Lower leg skin (tissue), 4 donors: ENCODE data around the gene AGT. TPM values are rescaled to one million over a fixed set of nuclear protein-coding genes. Genes with fewer than 3 reads are reported as not detected.

Source experiments
- DNase-seq, 2 donors: peaks; one replicate each; pipeline ENCODE4 v3.0.0-alpha.2; 2019; ENCODE audit warnings: low spot score in 2 of 2
- H3K4me3 ChIP-seq: fragments of 200-600 bp; sonication (generic); 2 replicates; pipeline ENCODE4 v1.5.1; 2017; ENCODE audit warnings: mild to moderate bottlenecking, low read depth; ENCODE audit not compliant: poor library complexity, severe bottlenecking
- POLR2A ChIP-seq, 2 donors: fragments of 450-650 bp; IDR thresholded peaks; one replicate each; pipeline ENCODE4 v1.6.1; 2016 to 2017; ENCODE audit warnings: antibody characterized with exemption in 2 of 2, mild to moderate bottlenecking in 1 of 2, moderate library complexity in 1 of 2
- WGBS, 2 donors: methylation state at CpG; one replicate each; pipeline ENCODE4 v1.1.5; 2018; 5-methylcytosine and 5-hydroxymethylcytosine counted together
- intact Hi-C: fragments of 100-400 bp; cut with DNase I; formaldehyde crosslinking; loops from one replicate; pipeline ENCODE4 v1.15.0; 2023; ENCODE audit warnings: low total_unique reads
- total RNA-seq, 4 donors: library from RNA; depleted of rRNA; stranded (reverse); fragments of >200 nt; gene quantifications; one replicate each; pipeline ENCODE4 v1.1.0, GENCODE V29; 2016
- TF ChIP-seq, protein P1 (sequence below), 3 donors: fragments of 450-650 bp; IDR thresholded peaks; one replicate each; pipeline ENCODE4 v1.5.1; 2016; ENCODE audit warnings: antibody characterized with exemption in 3 of 3, mild to moderate bottlenecking in 3 of 3, moderate library complexity in 2 of 3

AGT gene
- total RNA-seq, 4 donors from 2014 or later = 0.20 to 5.8 (median 1.4) TPM

DNA sequence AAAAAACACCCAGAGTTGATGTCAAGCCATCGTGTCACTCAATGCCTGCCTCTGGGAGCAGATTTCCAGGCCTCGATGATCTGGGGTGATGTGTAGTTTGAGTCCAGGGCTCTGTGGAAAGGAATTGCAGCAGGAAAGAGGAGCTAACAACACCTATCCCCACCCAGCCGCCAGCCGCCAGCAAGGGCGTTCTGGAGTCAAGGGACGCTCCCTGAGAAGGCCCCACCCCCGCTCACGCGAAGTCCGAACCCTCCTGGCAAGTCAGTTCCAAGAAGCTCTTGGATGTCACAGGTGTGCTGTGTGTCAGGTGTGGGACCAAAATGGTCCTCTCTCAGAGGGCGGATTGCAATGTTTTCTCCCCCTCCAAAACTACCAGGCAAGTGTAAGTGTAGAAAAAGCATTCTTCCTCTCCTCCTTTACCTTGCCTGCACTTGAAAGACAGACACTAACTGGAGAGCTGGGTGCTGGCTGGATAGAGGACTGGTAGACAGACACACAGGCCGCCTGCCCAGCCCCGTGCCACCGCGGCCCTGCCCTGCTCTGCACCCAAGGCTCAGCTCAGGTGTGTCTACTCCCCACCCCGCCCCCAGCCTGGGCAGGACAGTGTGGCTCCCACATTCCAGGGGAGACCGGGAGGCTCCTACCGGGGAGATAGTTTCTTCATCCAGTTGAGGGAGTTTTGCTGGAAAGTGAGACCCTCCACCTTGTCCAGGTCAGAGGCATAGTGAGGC is 8.5 kb downstream of the AGT start:
- no peak overlapping the region for H3K4me3 ChIP-seq
- intact Hi-C loops = no loop called here
- no peak for DNase-seq
- TF ChIP-seq, protein P1, sequence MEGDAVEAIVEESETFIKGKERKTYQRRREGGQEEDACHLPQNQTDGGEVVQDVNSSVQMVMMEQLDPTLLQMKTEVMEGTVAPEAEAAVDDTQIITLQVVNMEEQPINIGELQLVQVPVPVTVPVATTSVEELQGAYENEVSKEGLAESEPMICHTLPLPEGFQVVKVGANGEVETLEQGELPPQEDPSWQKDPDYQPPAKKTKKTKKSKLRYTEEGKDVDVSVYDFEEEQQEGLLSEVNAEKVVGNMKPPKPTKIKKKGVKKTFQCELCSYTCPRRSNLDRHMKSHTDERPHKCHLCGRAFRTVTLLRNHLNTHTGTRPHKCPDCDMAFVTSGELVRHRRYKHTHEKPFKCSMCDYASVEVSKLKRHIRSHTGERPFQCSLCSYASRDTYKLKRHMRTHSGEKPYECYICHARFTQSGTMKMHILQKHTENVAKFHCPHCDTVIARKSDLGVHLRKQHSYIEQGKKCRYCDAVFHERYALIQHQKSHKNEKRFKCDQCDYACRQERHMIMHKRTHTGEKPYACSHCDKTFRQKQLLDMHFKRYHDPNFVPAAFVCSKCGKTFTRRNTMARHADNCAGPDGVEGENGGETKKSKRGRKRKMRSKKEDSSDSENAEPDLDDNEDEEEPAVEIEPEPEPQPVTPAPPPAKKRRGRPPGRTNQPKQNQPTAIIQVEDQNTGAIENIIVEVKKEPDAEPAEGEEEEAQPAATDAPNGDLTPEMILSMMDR (IDR thresholded peaks at IDR 0.05) = no peak
- TF ChIP-seq POLR2A (IDR thresholded peaks at IDR 0.05) = no peak
- WGBS, 2 donors = 82 to 85% methylated on average over 16 to 18 of the region's 18 CpGs

DNA sequence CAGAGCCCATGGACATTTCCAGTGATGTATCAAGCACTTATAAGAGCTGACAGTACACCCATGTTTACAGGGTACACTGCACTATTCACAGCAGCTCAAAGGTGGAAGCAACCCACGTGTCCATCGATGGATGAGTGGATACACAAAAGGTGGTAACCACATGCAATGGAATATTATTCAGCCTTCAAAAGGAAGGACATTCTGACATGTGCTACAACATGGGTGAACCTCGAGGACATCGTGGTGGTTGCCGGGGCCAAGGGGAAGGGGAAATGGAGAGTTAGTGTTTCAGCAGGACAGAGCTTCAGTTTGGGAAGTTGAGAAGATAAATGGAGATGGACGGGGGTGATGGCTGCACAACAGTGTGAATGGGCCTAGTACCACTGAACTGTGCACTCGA is 9.1 kb downstream of the AGT start:
- H3K4me3 ChIP-seq = no peak overlapping the region
- WGBS, 2 donors = 92 to 93% methylated on average over 7 of the region's 7 CpGs
- DNase-seq = no peak
- intact Hi-C loops = no loop called here
- TF ChIP-seq, protein P1 (IDR thresholded peaks at IDR 0.05) = no peak
- TF ChIP-seq POLR2A (IDR thresholded peaks at IDR 0.05) = no peak

DNA sequence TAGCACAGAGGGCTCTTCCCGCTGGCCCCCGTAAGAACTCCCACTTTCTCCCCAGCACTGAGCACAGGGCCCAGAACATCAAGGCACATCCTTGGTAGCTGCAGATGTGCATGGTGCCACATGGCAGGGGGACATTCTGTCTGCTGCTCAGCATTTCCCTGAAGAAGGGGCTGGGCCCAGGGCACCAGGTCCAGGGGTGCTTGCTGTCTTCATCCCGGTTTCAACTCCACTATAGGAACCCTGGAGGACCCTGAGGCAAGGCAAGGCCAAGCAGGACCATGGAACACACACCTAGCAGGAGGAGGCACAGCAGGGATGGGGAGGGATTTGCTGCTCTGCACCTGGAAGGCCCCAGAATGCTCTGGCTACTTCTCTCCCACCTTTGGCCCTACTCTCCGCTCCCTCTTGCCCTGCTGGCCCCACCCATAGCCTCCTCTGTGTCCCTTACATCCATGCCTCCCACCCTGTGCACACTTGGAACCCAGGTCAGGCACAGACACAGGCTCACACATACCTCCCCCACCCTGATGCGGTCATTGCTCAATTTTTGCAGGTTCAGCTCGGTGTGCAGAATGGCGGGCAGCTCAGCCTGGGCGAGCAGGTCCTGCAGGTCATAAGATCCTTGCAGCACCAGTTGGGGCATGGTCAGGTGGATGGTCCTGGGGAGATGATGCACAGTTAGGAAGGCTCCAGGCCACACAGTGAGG is 10.1 kb downstream of the AGT start:
- TF ChIP-seq, protein P1 (IDR thresholded peaks at IDR 0.05) = no peak
- TF ChIP-seq POLR2A (IDR thresholded peaks at IDR 0.05) = no peak
- no peak for DNase-seq
- intact Hi-C loops = no loop called here
- 87 to 88% methylated on average over 8 of the region's 8 CpGs for WGBS, 2 donors
- H3K4me3 ChIP-seq = no peak overlapping the region

DNA sequence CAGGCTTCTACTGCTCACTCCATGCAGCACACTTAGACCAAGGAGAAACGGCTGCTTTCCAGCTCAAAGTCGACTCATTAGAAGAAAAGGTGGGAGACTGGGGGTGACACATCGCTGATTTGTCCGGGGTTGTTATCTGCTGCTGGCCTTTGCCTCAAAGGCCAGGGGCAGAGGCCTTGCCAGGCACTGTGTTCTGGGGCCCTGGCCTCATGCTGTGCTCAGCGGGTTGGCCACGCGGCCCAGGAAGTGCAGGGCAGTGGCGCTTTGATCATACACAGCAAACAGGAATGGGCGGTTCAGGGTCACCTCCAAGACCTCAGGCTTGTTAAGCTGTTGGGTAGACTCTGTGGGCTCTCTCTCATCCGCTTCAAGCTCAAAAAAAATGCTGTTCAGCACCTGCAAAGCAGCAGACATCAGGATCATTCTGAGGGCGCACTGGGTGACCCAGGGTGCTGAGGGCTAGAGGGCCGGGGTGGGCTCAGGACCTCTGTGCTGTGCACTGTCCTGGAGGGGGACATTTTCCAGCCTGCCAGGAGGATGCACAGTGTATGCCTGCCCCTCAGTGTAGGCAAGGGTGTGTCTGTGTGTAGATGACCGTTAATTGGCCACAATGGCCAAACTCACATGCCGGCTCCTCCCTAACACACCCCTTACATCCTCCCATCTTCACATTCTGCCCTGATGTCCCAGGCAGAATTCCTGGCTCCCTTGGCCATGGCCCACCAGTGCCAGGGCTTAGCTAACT is 10.8 kb downstream of the AGT start:
- DNase-seq = no peak
- no peak overlapping the region for H3K4me3 ChIP-seq
- 78 to 86% methylated on average over 14 of the region's 14 CpGs for WGBS, 2 donors
- intact Hi-C loops = no loop called here
- TF ChIP-seq, protein P1 (IDR thresholded peaks at IDR 0.05) = no peak
- TF ChIP-seq POLR2A (IDR thresholded peaks at IDR 0.05) = no peak

DNA sequence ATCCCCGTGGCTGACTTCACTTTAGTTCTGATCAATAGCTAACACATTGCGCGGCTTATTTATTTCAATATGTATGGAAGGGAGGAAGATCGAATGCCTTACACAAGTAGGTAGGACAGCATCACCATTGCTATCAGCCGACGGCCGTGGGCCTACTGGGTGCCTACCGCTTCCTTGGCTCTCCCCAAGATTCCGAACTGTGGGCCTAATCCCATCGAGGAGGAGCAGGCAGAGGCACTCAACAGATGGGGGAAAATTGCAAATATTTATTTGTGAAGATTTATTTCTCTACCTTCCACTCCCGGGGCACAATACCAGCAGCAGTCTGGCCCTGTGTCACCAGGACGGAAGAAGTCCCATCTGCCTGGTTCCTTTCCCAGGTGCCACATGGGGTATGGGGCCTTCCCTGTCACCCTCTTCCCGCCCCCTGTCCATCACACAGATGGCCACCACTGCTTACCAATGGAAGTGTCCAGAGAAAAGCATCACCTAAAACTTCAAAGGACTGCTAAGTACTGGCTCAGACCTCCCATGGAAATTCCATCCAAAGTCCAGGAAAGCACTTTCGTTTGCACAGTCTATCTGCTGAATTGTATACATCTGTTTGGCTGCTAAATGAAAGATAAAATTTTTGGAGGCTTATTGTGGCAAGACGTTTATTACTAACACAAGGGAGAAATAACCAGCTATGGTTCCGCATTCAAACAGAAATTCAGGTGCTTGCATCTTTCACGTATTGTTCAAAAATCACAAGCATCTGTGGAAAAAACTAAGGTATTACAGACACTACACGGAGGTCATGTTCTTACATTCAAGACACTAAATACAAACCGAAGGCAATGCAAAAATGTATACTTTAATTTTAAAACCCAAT is 11.8 kb downstream of the AGT start:
- TF ChIP-seq, protein P1 (IDR thresholded peaks at IDR 0.05) = no peak
- no peak for TF ChIP-seq POLR2A (IDR thresholded peaks at IDR 0.05)
- intact Hi-C loops = no loop called here
- DNase-seq = no peak
- WGBS, 2 donors = 86% methylated on average over 19 of the region's 19 CpGs
- no peak overlapping the region for H3K4me3 ChIP-seq
